ENCODE data around the gene MYO1B. TPM values are rescaled to one million over a fixed set of nuclear protein-coding genes. Genes with fewer than 3 reads are reported as not detected.
A peak's percentile ranks its signal among the peaks of the same experiment; 100 is the strongest.

The MYO1B gene
- total and polyA plus RNA-seq, 2 experiments from 2014 or later = 126 to 197 TPM

GRCh38 chr2:191351921-191352320 is 106.7 kb downstream of the MYO1B start:
- TF ChIP-seq EZH2 (IDR thresholded peaks at IDR 0.05; ENCODE audit: insufficient read depth, poor library complexity, severe bottlenecking) (no peak), EZH2phosphoT487 (IDR thresholded peaks at IDR 0.05; ENCODE audit: insufficient read depth, low read depth) (no peak)
- 50 to 53% methylated on average over 2 of the region's 2 CpGs for WGBS, 2 experiments (ENCODE audit: low coverage in 1 of 2, low lambda C conversion rate in 2 of 2, missing lambda C conversion rate in 2 of 2)
- Histone ChIP-seq H3K4me2 (ENCODE audit: unreplicated experiment) (peak overlapping the region; percentile 39), H3F3A (ENCODE audit: insufficient read depth) (peaks cover 71% of the 10 kb centered on the region), H3K27me3 (replicated peaks; ENCODE audit: insufficient read depth) (no peaks in the 10 kb centered on the region), H2AFZ (no peak overlapping the region), H3K36me3 (ENCODE audit: low read depth) (peaks cover 57% of the 10 kb centered on the region), H3K9me3 (ENCODE audit: low read depth) (no peaks in the 10 kb centered on the region), H3K27ac (peak overlapping the region; percentile 81), H3K4me1 (ENCODE audit: insufficient read depth) (peaks cover 38% of the 10 kb centered on the region), H3K4me3 (no peak overlapping the region), H3K9me2 (ENCODE audit: insufficient read depth) (no peaks in the 10 kb centered on the region), H3K79me2 (ENCODE audit: insufficient read depth) (peaks cover 61% of the 10 kb centered on the region), H3K9ac (peak overlapping the region; percentile 46), H4K20me1 (ENCODE audit: insufficient read depth) (no peaks in the 10 kb centered on the region)
- peak; percentile 57 for DNase-seq
- in situ Hi-C loops (cut with MboI) = no loop called here

- peak; percentile 88 for DNase-seq
- in situ Hi-C loops (cut with MboI) = no loop called here
- WGBS, 2 experiments (ENCODE audit: low coverage in 1 of 2, low lambda C conversion rate in 2 of 2, missing lambda C conversion rate in 2 of 2) = 63 to 72% methylated on average over 2 of the region's 2 CpGs
- Histone ChIP-seq H3K9ac (peak overlapping the region; percentile 46), H3K27me3 (replicated peaks; ENCODE audit: insufficient read depth) (no peaks in the 10 kb centered on the region), H3K4me3 (no peak overlapping the region; the same call in 1 of the 2 replicates), H3K36me3 (ENCODE audit: low read depth) (peaks cover 53% of the 10 kb centered on the region), H4K20me1 (ENCODE audit: insufficient read depth) (no peaks in the 10 kb centered on the region), H3K27ac (peak overlapping the region; percentile 81), H3K9me3 (ENCODE audit: low read depth) (no peaks in the 10 kb centered on the region), H3K4me2 (ENCODE audit: unreplicated experiment) (peak overlapping the region; percentile 39), H3K79me2 (ENCODE audit: insufficient read depth) (peaks cover 63% of the 10 kb centered on the region), H3K4me1 (ENCODE audit: insufficient read depth) (peaks cover 33% of the 10 kb centered on the region), H3F3A (ENCODE audit: insufficient read depth) (peaks cover 65% of the 10 kb centered on the region), H2AFZ (no peak overlapping the region), H3K9me2 (ENCODE audit: insufficient read depth) (no peaks in the 10 kb centered on the region)
- no peak for TF ChIP-seq EZH2 (IDR thresholded peaks at IDR 0.05; ENCODE audit: insufficient read depth, poor library complexity, severe bottlenecking)
- TF ChIP-seq EZH2phosphoT487 (IDR thresholded peaks at IDR 0.05; ENCODE audit: insufficient read depth, low read depth) = no peak
Observed at GRCh38 chr2:191352536-191352935, 107.3 kb downstream of the MYO1B start.

GRCh38 chr2:191355170-191355758 is 110.1 kb downstream of the MYO1B start:
- H3K9ac ChIP-seq = no peak overlapping the region
- H3F3A ChIP-seq (ENCODE audit: insufficient read depth) = peaks cover 54% of the 10 kb centered on the region
- 90 to 96% methylated on average over 8 of the region's 8 CpGs for WGBS, 2 experiments (ENCODE audit: low coverage in 1 of 2, low lambda C conversion rate in 2 of 2, missing lambda C conversion rate in 2 of 2)
- H3K36me3 ChIP-seq (ENCODE audit: low read depth) = peaks cover 31% of the 10 kb centered on the region
- H3K79me2 ChIP-seq (ENCODE audit: insufficient read depth) = peaks cover 65% of the 10 kb centered on the region
- no peak overlapping the region for H3K27ac ChIP-seq
- no peaks in the 10 kb centered on the region for H3K9me2 ChIP-seq (ENCODE audit: insufficient read depth)
- no peak overlapping the region for H3K4me2 ChIP-seq (ENCODE audit: unreplicated experiment)
- peaks cover 32% of the 10 kb centered on the region for H3K4me1 ChIP-seq (ENCODE audit: insufficient read depth)
- no peaks in the 10 kb centered on the region for H3K27me3 ChIP-seq (replicated peaks; ENCODE audit: insufficient read depth)
- no peaks in the 10 kb centered on the region for H3K9me3 ChIP-seq (ENCODE audit: low read depth)
- TF ChIP-seq EZH2 (IDR thresholded peaks at IDR 0.05; ENCODE audit: insufficient read depth, poor library complexity, severe bottlenecking) (no peak), EZH2phosphoT487 (IDR thresholded peaks at IDR 0.05; ENCODE audit: insufficient read depth, low read depth) (no peak)
- no peak overlapping the region for H2AFZ ChIP-seq
- H4K20me1 ChIP-seq (ENCODE audit: insufficient read depth) = no peaks in the 10 kb centered on the region
- H3K4me3 ChIP-seq = no peak overlapping the region
- no peak for DNase-seq
- in situ Hi-C loops (cut with MboI) = no loop called here

- TF ChIP-seq EZH2phosphoT487 (IDR thresholded peaks at IDR 0.05; ENCODE audit: insufficient read depth, low read depth) = no peak
- Histone ChIP-seq H3F3A (ENCODE audit: insufficient read depth) (peaks cover 34% of the 10 kb centered on the region), H3K9me3 (ENCODE audit: low read depth) (no peaks in the 10 kb centered on the region), H3K4me2 (ENCODE audit: unreplicated experiment) (no peak overlapping the region), H3K27me3 (replicated peaks; ENCODE audit: insufficient read depth) (no peaks in the 10 kb centered on the region), H3K27ac (no peak overlapping the region), H3K9ac (no peak overlapping the region), H2AFZ (no peak overlapping the region), H3K4me3 (no peak overlapping the region), H3K9me2 (ENCODE audit: insufficient read depth) (no peaks in the 10 kb centered on the region), H3K79me2 (ENCODE audit: insufficient read depth) (peaks cover 79% of the 10 kb centered on the region), H4K20me1 (ENCODE audit: insufficient read depth) (no peaks in the 10 kb centered on the region), H3K36me3 (ENCODE audit: low read depth) (peaks cover 51% of the 10 kb centered on the region), H3K4me1 (ENCODE audit: insufficient read depth) (peaks cover 9% of the 10 kb centered on the region)
- 97 to 100% methylated on average over 1 of the region's 1 CpG for WGBS, 2 experiments (ENCODE audit: low coverage in 1 of 2, low lambda C conversion rate in 2 of 2, missing lambda C conversion rate in 2 of 2)
- DNase-seq = no peak
- in situ Hi-C loops (cut with MboI) = no loop called here
Observed at GRCh38 chr2:191357678-191358077, 112.5 kb downstream of the MYO1B start.

All from GM23248 (cell line).